Measurements from ENCODE around the gene CBFB. TPM values are rescaled to one million over a fixed set of nuclear protein-coding genes. Genes with fewer than 3 reads are reported as not detected.

CBFB gene
- polyA plus RNA-seq, 1 donor from 2014 or later, result 32.6 TPM

- no peak overlapping the region for H3K27ac ChIP-seq (ENCODE audit: low read length)
- H3K36me3 ChIP-seq (ENCODE audit: insufficient read depth, low read length), result no peaks in the 10 kb centered on the region
- H3K9me2 ChIP-seq (ENCODE audit: insufficient read depth, low read length), result no peaks in the 10 kb centered on the region
- H3K27me3 ChIP-seq (ENCODE audit: insufficient read depth, low read depth, low read length), result peaks cover 13% of the 10 kb centered on the region
- H4K20me1 ChIP-seq (ENCODE audit: insufficient read depth), result no peaks in the 10 kb centered on the region
- no peak overlapping the region for H3K4me3 ChIP-seq (ENCODE audit: low read length)
- no peaks in the 10 kb centered on the region for H3F3A ChIP-seq (ENCODE audit: insufficient read depth, low read length, poor library complexity, severe bottlenecking)
- H2AFZ ChIP-seq (ENCODE audit: low read depth, low read length), result no peak overlapping the region
- H3K9ac ChIP-seq (ENCODE audit: low read length), result no peak overlapping the region
- H3K4me2 ChIP-seq (ENCODE audit: low read length), result no peak overlapping the region
- no peaks in the 10 kb centered on the region for H3K9me3 ChIP-seq (ENCODE audit: low read length)
- H3K79me2 ChIP-seq (replicated peaks; ENCODE audit: insufficient read depth, low read length), result no peaks in the 10 kb centered on the region
- TF ChIP-seq, protein P1, sequence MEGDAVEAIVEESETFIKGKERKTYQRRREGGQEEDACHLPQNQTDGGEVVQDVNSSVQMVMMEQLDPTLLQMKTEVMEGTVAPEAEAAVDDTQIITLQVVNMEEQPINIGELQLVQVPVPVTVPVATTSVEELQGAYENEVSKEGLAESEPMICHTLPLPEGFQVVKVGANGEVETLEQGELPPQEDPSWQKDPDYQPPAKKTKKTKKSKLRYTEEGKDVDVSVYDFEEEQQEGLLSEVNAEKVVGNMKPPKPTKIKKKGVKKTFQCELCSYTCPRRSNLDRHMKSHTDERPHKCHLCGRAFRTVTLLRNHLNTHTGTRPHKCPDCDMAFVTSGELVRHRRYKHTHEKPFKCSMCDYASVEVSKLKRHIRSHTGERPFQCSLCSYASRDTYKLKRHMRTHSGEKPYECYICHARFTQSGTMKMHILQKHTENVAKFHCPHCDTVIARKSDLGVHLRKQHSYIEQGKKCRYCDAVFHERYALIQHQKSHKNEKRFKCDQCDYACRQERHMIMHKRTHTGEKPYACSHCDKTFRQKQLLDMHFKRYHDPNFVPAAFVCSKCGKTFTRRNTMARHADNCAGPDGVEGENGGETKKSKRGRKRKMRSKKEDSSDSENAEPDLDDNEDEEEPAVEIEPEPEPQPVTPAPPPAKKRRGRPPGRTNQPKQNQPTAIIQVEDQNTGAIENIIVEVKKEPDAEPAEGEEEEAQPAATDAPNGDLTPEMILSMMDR (IDR thresholded peaks at IDR 0.05; ENCODE audit: poor library complexity, severe bottlenecking), result no peak
- no peak for TF ChIP-seq POLR2AphosphoS5 (IDR thresholded peaks at IDR 0.05)
These were observed 9.8 kb upstream of the CBFB start for GRCh38 chr16:67019171-67019570.

GRCh38 chr16:67021321-67021720, 7.6 kb upstream of the CBFB start:
- H3K79me2 ChIP-seq (replicated peaks; ENCODE audit: insufficient read depth, low read length), result no peaks in the 10 kb centered on the region
- no peaks in the 10 kb centered on the region for H4K20me1 ChIP-seq (ENCODE audit: insufficient read depth)
- no peaks in the 10 kb centered on the region for H3K36me3 ChIP-seq (ENCODE audit: insufficient read depth, low read length)
- H3K9ac ChIP-seq (ENCODE audit: low read length), result no peak overlapping the region
- H3F3A ChIP-seq (ENCODE audit: insufficient read depth, low read length, poor library complexity, severe bottlenecking), result no peaks in the 10 kb centered on the region
- no peaks in the 10 kb centered on the region for H3K9me3 ChIP-seq (ENCODE audit: low read length)
- no peak overlapping the region for H2AFZ ChIP-seq (ENCODE audit: low read depth, low read length)
- no peak for TF ChIP-seq RAD21 (conservative IDR thresholded peaks at IDR 0.05)
- no peak overlapping the region for H3K4me3 ChIP-seq (ENCODE audit: low read length)
- no peaks in the 10 kb centered on the region for H3K27me3 ChIP-seq (ENCODE audit: insufficient read depth, low read depth, low read length)
- no peak overlapping the region for H3K4me2 ChIP-seq (ENCODE audit: low read length)
- no peak overlapping the region for H3K27ac ChIP-seq (ENCODE audit: low read length)
- no peaks in the 10 kb centered on the region for H3K9me2 ChIP-seq (ENCODE audit: insufficient read depth, low read length)

DNA sequence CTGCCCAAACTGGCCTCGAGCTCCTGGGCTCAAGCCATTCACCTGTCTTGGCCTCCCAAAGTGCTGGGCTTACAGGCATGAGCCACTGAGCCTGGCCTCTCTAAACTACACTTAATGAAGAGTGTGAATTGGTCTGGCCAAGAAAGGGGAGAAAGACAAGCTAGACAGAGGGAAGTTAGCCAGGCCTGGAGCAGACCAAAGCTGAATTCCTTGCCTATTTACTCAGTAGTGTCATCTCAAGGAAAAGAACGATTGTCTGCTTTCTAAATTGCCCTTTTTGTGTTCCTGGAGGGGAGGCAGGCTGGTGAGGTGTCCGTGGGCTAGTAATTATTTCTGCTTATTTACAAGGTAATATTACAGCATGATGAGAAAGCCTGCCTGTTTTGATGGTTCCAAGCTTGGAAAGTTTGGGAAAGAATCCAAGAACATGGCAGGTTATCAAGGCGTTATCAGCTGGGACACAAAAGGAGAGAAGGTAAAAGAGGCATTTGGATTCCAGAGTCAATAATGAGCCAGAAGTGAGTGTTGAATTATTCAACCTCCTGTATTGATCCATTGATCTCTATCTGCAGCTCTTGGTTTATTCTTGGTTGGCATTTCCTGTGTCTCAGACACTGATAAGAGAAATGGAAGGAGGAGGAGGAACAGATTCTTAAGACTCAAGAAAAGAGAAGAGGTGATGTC, 6.3 kb upstream of the CBFB start:
- no peaks in the 10 kb centered on the region for H3K79me2 ChIP-seq (replicated peaks; ENCODE audit: insufficient read depth, low read length)
- H3K4me3 ChIP-seq (ENCODE audit: low read length), result no peak overlapping the region
- H3K27me3 ChIP-seq (ENCODE audit: insufficient read depth, low read depth, low read length), result no peaks in the 10 kb centered on the region
- H3K9ac ChIP-seq (ENCODE audit: low read length), result no peak overlapping the region
- no peak overlapping the region for H3K27ac ChIP-seq (ENCODE audit: low read length)
- no peaks in the 10 kb centered on the region for H3K9me3 ChIP-seq (ENCODE audit: low read length)
- no peaks in the 10 kb centered on the region for H4K20me1 ChIP-seq (ENCODE audit: insufficient read depth)
- no peaks in the 10 kb centered on the region for H3K9me2 ChIP-seq (ENCODE audit: insufficient read depth, low read length)
- no peaks in the 10 kb centered on the region for H3K36me3 ChIP-seq (ENCODE audit: insufficient read depth, low read length)
- TF ChIP-seq RAD21 (conservative IDR thresholded peaks at IDR 0.05), result no peak
- no peak for TF ChIP-seq SMC3 (conservative IDR thresholded peaks at IDR 0.05; ENCODE audit: poor library complexity)
- no peak for TF ChIP-seq EP300 (conservative IDR thresholded peaks at IDR 0.05; ENCODE audit: poor library complexity, severe bottlenecking)
- no peak for TF ChIP-seq REST (IDR thresholded peaks at IDR 0.05; ENCODE audit: borderline replicate concordance)
- TF ChIP-seq POLR2AphosphoS5 (IDR thresholded peaks at IDR 0.05), result no peak
- no peak for TF ChIP-seq EZH2 (IDR thresholded peaks at IDR 0.05; ENCODE audit: borderline replicate concordance, insufficient read depth, low read length, poor library complexity, severe bottlenecking)
- no peak for TF ChIP-seq TAF1 (IDR thresholded peaks at IDR 0.05; ENCODE audit: low read depth)
- TF ChIP-seq, protein P1 (IDR thresholded peaks at IDR 0.05; ENCODE audit: poor library complexity, severe bottlenecking), result no peak
- TF ChIP-seq MXI1 (conservative IDR thresholded peaks at IDR 0.05; ENCODE audit: poor library complexity, severe bottlenecking), result no peak
- H2AFZ ChIP-seq (ENCODE audit: low read depth, low read length), result no peak overlapping the region
- no peak overlapping the region for H3K4me2 ChIP-seq (ENCODE audit: low read length)
- H3F3A ChIP-seq (ENCODE audit: insufficient read depth, low read length, poor library complexity, severe bottlenecking), result no peaks in the 10 kb centered on the region
